Measurements from ENCODE around the gene PKP4. TPM values are rescaled to one million over a fixed set of nuclear protein-coding genes. Genes with fewer than 3 reads are reported as not detected.

PKP4 gene
- total RNA-seq, 1 donor: 33.3 TPM

- DNase-seq (ENCODE audit: low read depth): no peak
- H3K4me3 ChIP-seq (ENCODE audit: low read depth, low read length): no peak overlapping the region
- TF ChIP-seq CTCF (IDR thresholded peaks at IDR 0.05; ENCODE audit: insufficient read depth, low read length): no peak
These were observed 270.3 kb downstream of the PKP4 start for GRCh38 chr2:158726911-158727592.

- H3K4me3 ChIP-seq (ENCODE audit: low read depth, low read length): no peak overlapping the region
- DNase-seq (ENCODE audit: low read depth): no peak
- no peak for TF ChIP-seq CTCF (IDR thresholded peaks at IDR 0.05; ENCODE audit: insufficient read depth, low read length)
These were observed 271.7 kb downstream of the PKP4 start for GRCh38 chr2:158728422-158728821.

GRCh38 chr2:158729451-158729850 lies 272.7 kb downstream of the PKP4 start:
- no peak for DNase-seq (ENCODE audit: low read depth)
- H3K4me3 ChIP-seq (ENCODE audit: low read depth, low read length): no peak overlapping the region
- no peak for TF ChIP-seq CTCF (IDR thresholded peaks at IDR 0.05; ENCODE audit: insufficient read depth, low read length)

- no peak for DNase-seq (ENCODE audit: low read depth)
- TF ChIP-seq CTCF (IDR thresholded peaks at IDR 0.05; ENCODE audit: insufficient read depth, low read length): no peak
- H3K4me3 ChIP-seq (ENCODE audit: low read depth, low read length): no peak overlapping the region
These were observed 273.3 kb downstream of the PKP4 start for GRCh38 chr2:158729873-158730620.

GRCh38 chr2:158730621-158731140 lies 273.9 kb downstream of the PKP4 start:
- H3K4me3 ChIP-seq (ENCODE audit: low read depth, low read length): no peak overlapping the region
- no peak for TF ChIP-seq CTCF (IDR thresholded peaks at IDR 0.05; ENCODE audit: insufficient read depth, low read length)
- no peak for DNase-seq (ENCODE audit: low read depth)

- H3K4me3 ChIP-seq (ENCODE audit: low read depth, low read length): no peak overlapping the region
- DNase-seq (ENCODE audit: low read depth): no peak
- no peak for TF ChIP-seq CTCF (IDR thresholded peaks at IDR 0.05; ENCODE audit: insufficient read depth, low read length)
These were observed 274.6 kb downstream of the PKP4 start for GRCh38 chr2:158731386-158731785.

Small RNA genes within 50 kb of the gene (small RNA-seq; reads per million reads assigned to genes)
- gene AC005042.3 (not detected), gene RN7SL393P (not detected)

Other genes starting within 250 kb of the PKP4 start
- gene CCDC148, start 199 bp upstream of the PKP4 start, total RNA-seq (ENCODE audit: low replicate concordance): 0.72 and 9.1 TPM in 2 replicates

Measured in fibroblast of the aortic adventitia (primary cell).